ENCODE data around the gene GLE1.

GRCh38 chr9:128459011-128459410, 45.5 kb upstream of the GLE1 start:
- TF ChIP-seq TCF7L2 (IDR thresholded peaks at IDR 0.05; ENCODE audit: borderline replicate concordance, extremely low read depth, insufficient read depth, insufficient read length): no peak
- no peak for TF ChIP-seq POLR2AphosphoS5 (IDR thresholded peaks at IDR 0.05; ENCODE audit: low read depth, low read length)
- TF ChIP-seq, protein P1, sequence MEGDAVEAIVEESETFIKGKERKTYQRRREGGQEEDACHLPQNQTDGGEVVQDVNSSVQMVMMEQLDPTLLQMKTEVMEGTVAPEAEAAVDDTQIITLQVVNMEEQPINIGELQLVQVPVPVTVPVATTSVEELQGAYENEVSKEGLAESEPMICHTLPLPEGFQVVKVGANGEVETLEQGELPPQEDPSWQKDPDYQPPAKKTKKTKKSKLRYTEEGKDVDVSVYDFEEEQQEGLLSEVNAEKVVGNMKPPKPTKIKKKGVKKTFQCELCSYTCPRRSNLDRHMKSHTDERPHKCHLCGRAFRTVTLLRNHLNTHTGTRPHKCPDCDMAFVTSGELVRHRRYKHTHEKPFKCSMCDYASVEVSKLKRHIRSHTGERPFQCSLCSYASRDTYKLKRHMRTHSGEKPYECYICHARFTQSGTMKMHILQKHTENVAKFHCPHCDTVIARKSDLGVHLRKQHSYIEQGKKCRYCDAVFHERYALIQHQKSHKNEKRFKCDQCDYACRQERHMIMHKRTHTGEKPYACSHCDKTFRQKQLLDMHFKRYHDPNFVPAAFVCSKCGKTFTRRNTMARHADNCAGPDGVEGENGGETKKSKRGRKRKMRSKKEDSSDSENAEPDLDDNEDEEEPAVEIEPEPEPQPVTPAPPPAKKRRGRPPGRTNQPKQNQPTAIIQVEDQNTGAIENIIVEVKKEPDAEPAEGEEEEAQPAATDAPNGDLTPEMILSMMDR (IDR thresholded peaks at IDR 0.05 in 2 of 3, conservative IDR thresholded peaks at IDR 0.05 in 1 of 3; ENCODE audit: borderline replicate concordance in 1 of 3, insufficient read depth in 1 of 3, low read depth in 2 of 3, low read length in 2 of 3): no peak
- no peak for TF ChIP-seq POLR2A (IDR thresholded peaks at IDR 0.05; ENCODE audit: borderline replicate concordance, extremely low read depth, insufficient read depth, insufficient read length)
- no peak for TF ChIP-seq EZH2 (IDR thresholded peaks at IDR 0.05)
- TF ChIP-seq ZFX (IDR thresholded peaks at IDR 0.05): no peak
- TF ChIP-seq ZNF274 (IDR thresholded peaks at IDR 0.05; ENCODE audit: low read depth, low read length): no peak
- no peak for TF ChIP-seq RAD21 (IDR thresholded peaks at IDR 0.05; ENCODE audit: low read depth)
- TF ChIP-seq SRF (IDR thresholded peaks at IDR 0.05; ENCODE audit: low read depth): no peak
- no peak for TF ChIP-seq EZH2phosphoT487 (IDR thresholded peaks at IDR 0.05; ENCODE audit: borderline replicate concordance)
- TF ChIP-seq MAX (IDR thresholded peaks at IDR 0.05): no peak
- no peak for TF ChIP-seq JUND (IDR thresholded peaks at IDR 0.05)
